Keratinocyte (primary cell): ENCODE measurements around the gene HHIPL1. TPM values are rescaled to one million over a fixed set of nuclear protein-coding genes. Genes with fewer than 3 reads are reported as not detected.
"Not testable (repeated sequence)": the region's sequence is repeated elsewhere in the genome, so short reads cannot be mapped to it uniquely, and the experiment has no call there.

Experiments
- DNase-seq: peaks from one replicate; pipeline ENCODE4 v3.0.0-alpha.2; 2011; ENCODE audit warnings: low read depth, missing footprints, low spot score
- FAIRE-seq: peaks from 2 replicates; lab custom pipeline; 2011; peaks lifted over from hg19 to GRCh38; lab: Jason Lieb, UNC
- H2AFZ ChIP-seq: 2 replicates; pipeline ENCODE4 v1.6.0; 2012; ENCODE audit warnings: low read length, control low read depth, inconsistent platforms; ENCODE audit not compliant: control insufficient read depth
- H3K27ac ChIP-seq: 2 replicates; pipeline ENCODE4 v1.5.1; 2011; ENCODE audit warnings: low read length; ENCODE audit not compliant: control insufficient read depth, insufficient read depth
- H3K27me3 ChIP-seq: 3 replicates; pipeline ENCODE4 v1.6.0; 2011; ENCODE audit warnings: low read length; ENCODE audit not compliant: control insufficient read depth, insufficient read depth; ENCODE audit errors: extremely low read depth
- H3K36me3 ChIP-seq, 2 experiments: 2 replicates in 1 of 2; 3 replicates in 1 of 2; pipeline ENCODE4 v1.5.1; 2011; ENCODE audit warnings: low read length in 2 of 2, mild to moderate bottlenecking in 1 of 2; ENCODE audit not compliant: control insufficient read depth in 2 of 2, insufficient read depth in 2 of 2; ENCODE audit errors: extremely low read depth in 1 of 2
- H3K4me1 ChIP-seq: 3 replicates; pipeline ENCODE4 v1.5.1; 2011; ENCODE audit warnings: low read length; ENCODE audit not compliant: control insufficient read depth, insufficient read depth; ENCODE audit errors: extremely low read depth
- H3K4me2 ChIP-seq: 3 replicates; pipeline ENCODE4 v1.6.0; 2011; ENCODE audit warnings: low read depth, low read length; ENCODE audit not compliant: control insufficient read depth, insufficient read depth; ENCODE audit errors: extremely low read depth
- H3K4me3 ChIP-seq, 3 experiments: fragments of 200-600 bp in 1 of 3; sonication (generic) in 1 of 3; 2 replicates in 2 of 3; 3 replicates in 1 of 3; pipeline ENCODE4 v1.5.1; 2011 to 2016; ENCODE audit warnings: low read length in 3 of 3, mild to moderate bottlenecking in 3 of 3, control low read depth in 2 of 3, inconsistent platforms in 1 of 3, low read depth in 1 of 3, mixed read lengths in 1 of 3, mixed run types in 1 of 3, moderate library complexity in 1 of 3; ENCODE audit not compliant: control insufficient read depth in 2 of 3, insufficient read depth in 2 of 3; ENCODE audit errors: extremely low read depth in 1 of 3
- H3K79me2 ChIP-seq: 2 replicates; pipeline ENCODE4 v1.6.0; 2012; ENCODE audit warnings: low read length; ENCODE audit not compliant: control insufficient read depth, insufficient read depth
- H3K9ac ChIP-seq: 3 replicates; pipeline ENCODE4 v1.6.0; 2011; ENCODE audit warnings: low read length; ENCODE audit not compliant: control insufficient read depth, insufficient read depth; ENCODE audit errors: extremely low read depth
- H3K9me1 ChIP-seq: 3 replicates; pipeline ENCODE4 v1.6.0; 2011; ENCODE audit warnings: low read length; ENCODE audit not compliant: control insufficient read depth, insufficient read depth; ENCODE audit errors: extremely low read depth
- H3K9me3 ChIP-seq: 2 replicates; pipeline ENCODE4 v1.5.1; 2012; ENCODE audit warnings: low read depth, low read length; ENCODE audit not compliant: control insufficient read depth
- H4K20me1 ChIP-seq: 3 replicates; pipeline ENCODE4 v1.6.0; 2011; ENCODE audit warnings: low read length; ENCODE audit not compliant: control insufficient read depth, insufficient read depth; ENCODE audit errors: extremely low read depth
- EZH2 ChIP-seq: IDR thresholded peaks from one replicate; pipeline ENCODE4 v1.6.1; 2012; ENCODE audit warnings: inconsistent platforms, mild to moderate bottlenecking, low read length, moderate library complexity
- dilution Hi-C: fragments of 300-500 bp; cut with MboI; formaldehyde crosslinking; loops from one replicate; pipeline ENCODE4 v1.7.0; 2020; ENCODE audit warnings: low sequenced_read_pairs; ENCODE audit not compliant: extremely low pct_ligation_motif_present
- polyA plus RNA-seq, 5 experiments: library from polyadenylated mRNA; depleted of rRNA in 3 of 5; stranded (reverse) in 3 of 5; stranded (forward) in 1 of 5; unstranded in 1 of 5; fragments of >200 nt; gene quantifications; 1 replicate in 1 of 5; 2 replicates in 3 of 5; 3 replicates in 1 of 5; pipeline versions ENCODE4 v1.2.1 to v1.2.3, GENCODE V29; 2011 to 2012; ENCODE audit warnings: missing spikeins in 2 of 5, low read depth in 1 of 5, low replicate concordance in 1 of 5
- TF ChIP-seq, protein P1 (sequence below), 3 experiments: IDR thresholded peaks in 1 of 3; conservative IDR thresholded peaks in 1 of 3; optimal IDR thresholded peaks in 1 of 3; 2 replicates in 2 of 3; 3 replicates in 1 of 3; pipeline versions ENCODE3 to v1.5.1; 2011; ENCODE audit warnings: low read length in 3 of 3, mild to moderate bottlenecking in 3 of 3, moderate library complexity in 2 of 3, control low read depth in 1 of 3, inconsistent platforms in 1 of 3; ENCODE audit not compliant: insufficient read depth in 2 of 3; ENCODE audit errors: extremely low read depth in 1 of 3

HHIPL1 gene
- polyA plus RNA-seq, 1 donor (not counting 4 experiments of a cell fraction or from before 2014, with no cell fraction given), result 0.08 TPM

DNA sequence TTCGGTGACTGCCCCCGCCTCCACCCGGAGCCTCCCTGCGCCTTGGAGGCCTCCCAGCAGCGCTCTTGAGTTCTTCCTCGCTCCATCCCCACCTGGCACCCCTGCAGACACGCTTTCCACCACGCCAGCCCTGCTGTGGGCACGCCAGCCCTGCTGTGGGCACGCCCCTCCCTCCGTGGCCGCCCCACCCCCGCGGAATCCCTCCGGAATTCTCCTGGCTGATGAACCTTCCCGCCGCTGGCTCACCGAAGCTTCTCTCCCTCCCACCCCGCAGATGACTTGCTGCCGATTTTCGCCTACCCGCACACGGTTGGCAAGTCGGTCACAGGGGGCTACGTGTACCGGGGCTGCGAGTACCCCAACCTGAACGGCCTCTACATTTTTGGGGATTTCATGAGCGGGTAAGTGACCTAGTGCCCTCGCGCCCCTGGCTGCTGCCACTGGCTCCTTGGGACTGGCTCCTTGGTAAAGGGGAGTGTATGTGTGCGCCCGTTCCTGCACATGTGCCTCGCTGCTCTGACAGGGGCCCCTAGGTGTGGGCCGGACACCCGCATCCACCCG lies 15.2 kb downstream of the HHIPL1 start:
- no peaks in the 10 kb centered on the region for H3K4me1 ChIP-seq
- H4K20me1 ChIP-seq, result peaks cover 3% of the 10 kb centered on the region
- H3K4me2 ChIP-seq, result no peak overlapping the region
- no peaks in the 10 kb centered on the region for H3K9me1 ChIP-seq
- no peak overlapping the region for H2AFZ ChIP-seq
- H3K27ac ChIP-seq, result no peak overlapping the region
- H3K27me3 ChIP-seq, result peaks cover 61% of the 10 kb centered on the region
- TF ChIP-seq, protein P1, sequence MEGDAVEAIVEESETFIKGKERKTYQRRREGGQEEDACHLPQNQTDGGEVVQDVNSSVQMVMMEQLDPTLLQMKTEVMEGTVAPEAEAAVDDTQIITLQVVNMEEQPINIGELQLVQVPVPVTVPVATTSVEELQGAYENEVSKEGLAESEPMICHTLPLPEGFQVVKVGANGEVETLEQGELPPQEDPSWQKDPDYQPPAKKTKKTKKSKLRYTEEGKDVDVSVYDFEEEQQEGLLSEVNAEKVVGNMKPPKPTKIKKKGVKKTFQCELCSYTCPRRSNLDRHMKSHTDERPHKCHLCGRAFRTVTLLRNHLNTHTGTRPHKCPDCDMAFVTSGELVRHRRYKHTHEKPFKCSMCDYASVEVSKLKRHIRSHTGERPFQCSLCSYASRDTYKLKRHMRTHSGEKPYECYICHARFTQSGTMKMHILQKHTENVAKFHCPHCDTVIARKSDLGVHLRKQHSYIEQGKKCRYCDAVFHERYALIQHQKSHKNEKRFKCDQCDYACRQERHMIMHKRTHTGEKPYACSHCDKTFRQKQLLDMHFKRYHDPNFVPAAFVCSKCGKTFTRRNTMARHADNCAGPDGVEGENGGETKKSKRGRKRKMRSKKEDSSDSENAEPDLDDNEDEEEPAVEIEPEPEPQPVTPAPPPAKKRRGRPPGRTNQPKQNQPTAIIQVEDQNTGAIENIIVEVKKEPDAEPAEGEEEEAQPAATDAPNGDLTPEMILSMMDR (optimal IDR thresholded peaks at IDR 0.05 in 1 of 3, IDR thresholded peaks at IDR 0.05 in 1 of 3, conservative IDR thresholded peaks at IDR 0.05 in 1 of 3; ENCODE audit: extremely low read depth in 1 of 3, insufficient read depth in 2 of 3, low read length in 3 of 3), result no peak
- TF ChIP-seq EZH2, result peak; percentile 90
- H3K79me2 ChIP-seq, result no peaks in the 10 kb centered on the region
- H3K9ac ChIP-seq, result no peak overlapping the region
- H3K4me3 ChIP-seq, result no peak overlapping the region
- FAIRE-seq (no peak), DNase-seq (no peak)
- dilution Hi-C loops, result no loop called here
- H3K9me3 ChIP-seq, result no peaks in the 10 kb centered on the region
- H3K36me3 ChIP-seq, result no peaks in the 10 kb centered on the region

- FAIRE-seq, result no peak
These were observed 15.9 kb downstream of the HHIPL1 start for GRCh38 chr14:99660794-99661193.

DNA sequence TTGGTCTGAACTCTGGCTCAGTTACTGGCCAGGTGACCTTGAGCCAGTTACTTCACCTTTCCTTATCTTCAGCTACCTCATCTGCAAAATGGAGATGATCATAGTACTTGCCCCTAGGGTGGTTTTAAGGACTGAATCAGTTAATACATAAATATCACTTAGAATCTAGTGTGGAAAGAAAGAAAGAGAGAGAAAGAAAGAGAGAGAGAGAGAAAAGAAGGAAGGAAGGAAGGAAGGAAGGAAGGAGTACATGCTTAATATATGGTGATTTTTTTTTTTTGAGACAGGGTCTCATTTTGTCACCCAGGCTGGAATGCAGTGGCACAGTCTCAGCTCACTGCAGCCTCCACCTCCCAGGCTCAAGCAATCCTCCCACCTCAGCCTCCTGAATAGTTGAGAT lies 16.3 kb downstream of the HHIPL1 start:
- H3K4me1 ChIP-seq, H3K4me2 ChIP-seq, H3K4me3 ChIP-seq, H2AFZ ChIP-seq, FAIRE-seq, H3K9me3 ChIP-seq, H3K79me2 ChIP-seq, H3K9me1 ChIP-seq, H4K20me1 ChIP-seq, DNase-seq, dilution Hi-C loops, H3K36me3 ChIP-seq, H3K9ac ChIP-seq, H3K27ac ChIP-seq: not testable (repeated sequence)
- peaks cover 55% of the 10 kb centered on the region for H3K27me3 ChIP-seq

More at GRCh38 chr14:99660794-99661193, 15.9 kb downstream of the HHIPL1 start:
- Histone ChIP-seq H3K9ac (no peak overlapping the region), H3K4me3 (no peak overlapping the region), H3K9me1 (no peaks in the 10 kb centered on the region), H3K27ac (no peak overlapping the region), H3K79me2 (no peaks in the 10 kb centered on the region), H3K27me3 (peaks cover 59% of the 10 kb centered on the region), H3K4me1 (no peaks in the 10 kb centered on the region), H3K9me3 (no peaks in the 10 kb centered on the region), H3K36me3 (no peaks in the 10 kb centered on the region), H3K4me2 (no peak overlapping the region), H4K20me1 (peaks cover 3% of the 10 kb centered on the region), H2AFZ (no peak overlapping the region)
- no peak for DNase-seq
- no peak for TF ChIP-seq EZH2
- TF ChIP-seq, protein P1 (optimal IDR thresholded peaks at IDR 0.05 in 1 of 3, IDR thresholded peaks at IDR 0.05 in 1 of 3, conservative IDR thresholded peaks at IDR 0.05 in 1 of 3; ENCODE audit: extremely low read depth in 1 of 3, insufficient read depth in 2 of 3, low read length in 3 of 3), result no peak
- dilution Hi-C loops, result no loop called here
